A549 treated with CORT108297 at 1 μM for 4 hours (cell line): Measurements from ENCODE around the gene TFE3. TPM values are rescaled to one million over a fixed set of nuclear protein-coding genes. Genes with fewer than 3 reads are reported as not detected.

Experiments
- total RNA-seq: library from RNA; stranded (reverse); fragments of 200-300 nt; extraction: Qiagen RNA extraction; gene quantifications from 5 replicates; pipeline ENCODE4 v1.2.3, GENCODE V29; 2022

TFE3 gene
- total RNA-seq, result 46.9 to 59.1 TPM (median 58.1 TPM) in 5 replicates

GRCh38 chrX:49043220-49043986 lies at the start of gene TFE3:
TFE3 (minus strand) TSS chrX:49043357; CDS start chrX:49043226, 131 bp downstream.

GRCh38 chrX:49079489-49080428 lies 36.6 kb upstream of the TFE3 start, which contains the start of gene WDR45:
WDR45 (minus strand) TSS chrX:49079887; CDS start chrX:49078095, 1,792 bp downstream.

GRCh38 chrX:49073601-49074575 lies 30.7 kb upstream of the TFE3 start, which contains the start of gene PRAF2:
PRAF2 (minus strand) TSS chrX:49074002; CDS start chrX:49073987, 15 bp downstream.

GRCh38 chrX:49058794-49059193 lies 15.6 kb upstream of the TFE3 start, which contains the start of gene CCDC120:
CCDC120 (plus strand) TSS chrX:49058999; CDS start chrX:49062042, 3,043 bp downstream.

GRCh38 chrX:49002091-49002935 lies 40.8 kb downstream of the TFE3 start, which contains the start of gene GRIPAP1:
GRIPAP1 (minus strand) TSS chrX:49002264; CDS start chrX:49002229, 35 bp downstream.

Other genes with a start within 250 kb of the TFE3 start
- 23.3 to 33.1 TPM (median 28.3 TPM) in 5 replicates for gene HDAC6, start 241.3 kb downstream of the TFE3 start, total RNA-seq
- gene ERAS, start 216.8 kb downstream of the TFE3 start, total RNA-seq, result 0.09 to 0.18 TPM (median 0.12 TPM) in 4 of 5 replicates, not detected in the other
- 17.4 to 54.0 TPM (median 47.3 TPM) in 5 replicates for gene PCSK1N, start 207.7 kb downstream of the TFE3 start, total RNA-seq
- 92.5 to 116 TPM (median 108 TPM) in 5 replicates for gene TIMM17B, start 145.6 kb downstream of the TFE3 start, total RNA-seq
- gene PQBP1, start 145.4 kb downstream of the TFE3 start, total RNA-seq, result 91.3 to 118 TPM (median 100.0 TPM) in 5 replicates
- 53.3 to 73.9 TPM (median 72.1 TPM) in 5 replicates for gene SLC35A2, start 131.7 kb downstream of the TFE3 start, total RNA-seq
- 10.0 to 10.8 TPM (median 10.1 TPM) in 5 replicates for gene PIM2, start 124.3 kb downstream of the TFE3 start, total RNA-seq
- gene OTUD5, start 85.8 kb downstream of the TFE3 start, total RNA-seq, result 60.0 to 65.8 TPM (median 64.1 TPM) in 5 replicates
- gene KCND1, start 71.5 kb downstream of the TFE3 start, total RNA-seq, result 0.98 to 1.4 TPM (median 1.3 TPM) in 5 replicates
- 18.1 to 23.3 TPM (median 21.3 TPM) in 5 replicates for gene GRIPAP1, start 41.1 kb downstream of the TFE3 start, total RNA-seq
- 2.4 to 4.2 TPM (median 3.7 TPM) in 5 replicates for gene CCDC120, start 15.6 kb upstream of the TFE3 start, total RNA-seq
- gene PRAF2, start 30.6 kb upstream of the TFE3 start, total RNA-seq, result 38.2 to 45.7 TPM (median 43.2 TPM) in 5 replicates
- gene WDR45, start 36.5 kb upstream of the TFE3 start, total RNA-seq, result 46.8 to 62.3 TPM (median 60.5 TPM) in 5 replicates
- 22.4 to 27.3 TPM (median 25.1 TPM) in 5 replicates for gene GPKOW, start 80.4 kb upstream of the TFE3 start, total RNA-seq
- gene MAGIX, start 119.4 kb upstream of the TFE3 start, total RNA-seq, result 1.7 to 4.5 TPM (median 3.3 TPM) in 5 replicates
- 328 to 441 TPM (median 436 TPM) in 5 replicates for gene PLP2, start 128.5 kb upstream of the TFE3 start, total RNA-seq
- gene PRICKLE3, start 143.0 kb upstream of the TFE3 start, total RNA-seq, result 15.1 to 22.0 TPM (median 20.1 TPM) in 5 replicates
- gene SYP, start 156.8 kb upstream of the TFE3 start, total RNA-seq, result 2.6 to 3.5 TPM (median 2.7 TPM) in 5 replicates
- not detected in 5 replicates for gene CACNA1F, start 190.0 kb upstream of the TFE3 start, total RNA-seq
- gene CCDC22, start 192.1 kb upstream of the TFE3 start, total RNA-seq, result 12.7 to 16.3 TPM (median 15.9 TPM) in 5 replicates
- gene FOXP3, start 221.4 kb upstream of the TFE3 start, total RNA-seq, result 0.06 to 0.18 TPM (median 0.11 TPM) in 5 replicates
- gene PPP1R3F, start 226.4 kb upstream of the TFE3 start, total RNA-seq, result 2.4 to 3.9 TPM (median 3.0 TPM) in 5 replicates